Duodenal mucosa (tissue), 2 donors: ENCODE data around the gene ADCY6.

ENCODE experiments used
- H3K27ac ChIP-seq: one replicate; pipeline ENCODE4 v1.7.0; 2013; ENCODE audit warnings: low read depth, low read length
- H3K27me3 ChIP-seq, 2 donors: one replicate each; pipeline ENCODE4 v1.7.0; 2013; ENCODE audit warnings: low read length in 2 of 2, control low read depth in 1 of 2; ENCODE audit not compliant: insufficient read depth in 2 of 2, control insufficient read depth in 1 of 2
- H3K36me3 ChIP-seq, 2 donors: one replicate each; pipeline ENCODE4 v1.7.0; 2013; ENCODE audit warnings: low read length in 2 of 2, control low read depth in 1 of 2; ENCODE audit not compliant: insufficient read depth in 2 of 2, control insufficient read depth in 1 of 2
- H3K4me1 ChIP-seq, 2 donors: one replicate each; pipeline ENCODE4 v1.7.0; 2013; ENCODE audit warnings: low read length in 2 of 2, control low read depth in 1 of 2; ENCODE audit not compliant: insufficient read depth in 2 of 2, control insufficient read depth in 1 of 2
- H3K4me3 ChIP-seq, 2 donors: one replicate each; pipeline ENCODE4 v1.7.0; 2013; ENCODE audit warnings: low read length in 2 of 2, low read depth in 1 of 2
- H3K9ac ChIP-seq, 2 donors: one replicate each; pipeline ENCODE4 v1.7.0; 2013; ENCODE audit warnings: low read length in 2 of 2, low read depth in 1 of 2
- H3K9me3 ChIP-seq, 2 donors: one replicate each; pipeline ENCODE4 v1.7.0; 2013; ENCODE audit warnings: low read length in 2 of 2, control low read depth in 1 of 2; ENCODE audit not compliant: control insufficient read depth in 1 of 2

ADCY6 gene

DNA sequence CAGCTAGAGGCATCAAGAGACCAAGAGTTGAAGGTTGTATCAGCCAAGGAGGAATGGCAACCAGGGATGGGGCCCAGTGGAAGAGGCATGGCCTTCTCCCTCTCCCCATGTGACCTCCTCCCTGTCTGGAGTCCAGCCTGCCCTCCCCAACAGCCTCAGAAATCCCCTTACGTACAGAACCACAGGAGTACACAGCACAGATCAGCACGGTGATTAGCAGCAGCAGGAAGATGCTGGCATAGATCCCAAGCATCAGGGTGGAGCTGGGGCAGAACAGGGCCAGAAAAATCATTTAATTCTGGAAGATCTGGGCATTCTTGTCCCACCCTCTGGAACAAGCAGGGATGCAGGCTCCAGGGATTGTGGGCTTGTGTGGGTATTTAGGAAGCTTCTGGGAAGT is 14.4 kb downstream of the ADCY6 start:
- Histone ChIP-seq H3K27ac (no peak overlapping the region), H3K36me3 (peaks cover 54 to 77% of the 10 kb centered on the region in 2 donors), H3K27me3 (no peaks in the 10 kb centered on the region), H3K4me1 (peaks cover 0 to 2% of the 10 kb centered on the region in 2 donors), H3K9ac (no peak overlapping the region), H3K9me3 (no peaks in the 10 kb centered on the region), H3K4me3 (no peak overlapping the region)

DNA sequence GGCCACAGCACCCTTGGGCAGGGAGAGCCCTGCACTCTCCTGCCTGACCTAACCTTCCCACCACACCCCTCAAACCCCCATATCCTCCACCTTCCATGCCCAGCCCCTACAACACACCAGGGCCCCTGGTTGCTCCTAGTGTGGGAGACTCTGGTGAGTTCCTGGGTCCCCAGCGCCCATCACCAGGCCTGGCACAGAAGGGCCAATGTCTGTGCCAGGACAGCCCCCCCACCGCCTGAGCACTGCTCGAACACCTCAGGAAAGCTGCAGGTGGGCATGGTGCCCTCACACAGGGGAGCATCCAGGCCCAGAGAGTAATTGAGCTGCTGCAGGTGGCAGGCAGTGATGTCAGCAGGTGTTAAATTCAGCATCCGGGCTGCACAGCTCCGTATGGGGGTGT is 15.2 kb downstream of the ADCY6 start:
- H3K27ac ChIP-seq, result no peak overlapping the region
- H3K4me1 ChIP-seq, result no peaks in the 10 kb centered on the region
- H3K9me3 ChIP-seq, result no peaks in the 10 kb centered on the region
- peaks cover 54 to 81% of the 10 kb centered on the region in 2 donors for H3K36me3 ChIP-seq
- H3K9ac ChIP-seq, result no peak overlapping the region
- no peaks in the 10 kb centered on the region for H3K27me3 ChIP-seq
- no peak overlapping the region for H3K4me3 ChIP-seq

DNA sequence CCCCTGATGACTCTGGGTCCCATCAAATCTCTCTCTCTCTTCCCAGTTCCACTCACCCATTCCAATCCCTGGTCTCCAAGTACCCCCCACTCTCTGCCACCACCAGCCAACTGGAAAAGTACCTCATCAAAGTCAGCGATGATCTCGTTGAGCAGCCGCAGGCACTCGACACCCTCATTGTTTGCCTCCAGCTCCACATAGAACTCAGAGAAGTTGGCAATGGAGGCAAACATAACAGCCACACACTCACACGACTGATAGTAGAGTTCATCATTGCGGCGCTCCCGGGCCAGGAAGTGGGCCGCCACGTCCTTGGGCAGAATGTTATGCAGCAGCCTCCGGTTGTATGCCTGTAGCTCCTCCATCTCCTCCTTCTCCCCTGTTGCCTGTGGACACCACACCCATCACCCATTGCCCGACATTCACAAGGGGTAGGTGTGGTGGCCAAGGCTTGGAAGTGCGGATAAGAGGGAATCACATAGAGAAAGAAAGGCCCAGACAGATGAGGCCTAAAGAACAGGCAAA is 17.2 kb downstream of the ADCY6 start:
- Histone ChIP-seq H3K9me3 (no peaks in the 10 kb centered on the region), H3K9ac (no peak overlapping the region), H3K36me3 (peaks cover 51 to 84% of the 10 kb centered on the region in 2 donors), H3K4me1 (no peaks in the 10 kb centered on the region), H3K27me3 (no peaks in the 10 kb centered on the region), H3K27ac (no peak overlapping the region), H3K4me3 (no peak overlapping the region)

DNA sequence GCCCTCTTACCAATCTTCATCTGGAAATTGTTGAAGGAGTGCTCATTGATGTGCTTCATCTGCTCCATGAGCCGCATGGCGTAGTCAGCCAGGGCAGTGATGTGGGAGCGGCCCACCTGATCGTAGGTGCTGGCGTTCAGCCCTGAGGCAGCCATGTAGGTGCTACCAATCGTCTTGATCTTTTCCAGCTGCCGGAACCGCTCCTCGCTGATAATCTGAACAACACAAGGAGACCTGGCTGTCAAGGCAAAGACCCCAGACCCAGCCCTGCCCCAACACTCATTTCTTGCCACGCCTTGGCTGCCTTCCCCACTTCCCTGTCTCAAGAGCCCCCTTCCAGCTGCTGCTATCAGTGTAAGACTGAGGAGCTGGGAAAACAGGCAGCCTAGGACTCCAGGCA is 18.1 kb downstream of the ADCY6 start:
- H3K36me3 ChIP-seq, result peaks cover 53 to 84% of the 10 kb centered on the region in 2 donors
- no peak overlapping the region for H3K4me3 ChIP-seq
- no peak overlapping the region for H3K27ac ChIP-seq
- no peaks in the 10 kb centered on the region for H3K9me3 ChIP-seq
- no peaks in the 10 kb centered on the region for H3K27me3 ChIP-seq
- H3K4me1 ChIP-seq, result peaks cover 2 to 5% of the 10 kb centered on the region in 2 donors
- no peak overlapping the region for H3K9ac ChIP-seq

DNA sequence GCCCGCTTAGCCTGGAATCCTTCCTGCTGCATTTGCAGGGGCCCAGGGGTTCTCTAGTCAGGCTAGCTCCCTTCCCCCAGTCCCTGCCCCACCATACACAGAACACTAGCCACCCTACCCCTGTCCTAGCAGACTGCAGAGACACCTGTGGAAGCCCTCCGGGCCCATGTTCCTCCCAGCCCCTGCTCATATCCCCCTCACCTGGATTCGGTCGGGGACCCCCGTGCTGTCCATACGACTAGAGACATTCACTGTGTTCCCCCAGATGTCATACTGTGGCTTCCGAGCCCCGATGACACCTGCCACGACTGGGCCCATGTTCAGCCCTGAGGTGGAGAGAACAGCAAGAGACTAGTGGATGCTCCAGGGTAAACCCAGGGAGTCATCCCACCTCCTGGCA is 20.2 kb downstream of the ADCY6 start:
- Histone ChIP-seq H3K4me1 (peaks cover 5 to 7% of the 10 kb centered on the region in 2 donors), H3K9me3 (no peaks in the 10 kb centered on the region), H3K36me3 (peaks cover 36 to 71% of the 10 kb centered on the region in 2 donors), H3K27ac (no peak overlapping the region), H3K9ac (no peak overlapping the region), H3K27me3 (no peaks in the 10 kb centered on the region), H3K4me3 (no peak overlapping the region)

DNA sequence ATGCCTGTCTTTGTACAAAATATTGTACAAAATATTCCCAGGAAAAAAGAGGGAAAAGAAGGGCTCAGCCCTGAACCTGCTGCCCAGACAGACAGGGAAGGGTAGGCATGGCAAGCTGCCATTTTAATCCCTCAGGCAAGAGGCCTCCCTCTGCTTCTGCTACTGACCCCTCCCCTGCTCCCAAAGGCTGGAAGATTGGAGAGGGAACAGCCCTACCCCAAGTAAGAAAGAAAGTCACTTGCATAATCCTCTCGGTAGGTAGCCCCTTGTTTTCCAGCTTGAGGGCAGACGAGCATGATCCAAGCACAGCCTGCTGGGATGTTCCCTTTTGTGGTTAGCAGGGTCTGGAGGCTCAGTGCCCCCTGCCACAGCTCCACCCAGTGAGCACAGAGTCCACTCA is 20.7 kb downstream of the ADCY6 start:
- Histone ChIP-seq H3K4me1 (peaks cover 5 to 7% of the 10 kb centered on the region in 2 donors), H3K9me3 (no peaks in the 10 kb centered on the region), H3K27ac (no peak overlapping the region), H3K27me3 (no peaks in the 10 kb centered on the region), H3K9ac (no peak overlapping the region), H3K4me3 (no peak overlapping the region), H3K36me3 (peaks cover 33 to 65% of the 10 kb centered on the region in 2 donors)

DNA sequence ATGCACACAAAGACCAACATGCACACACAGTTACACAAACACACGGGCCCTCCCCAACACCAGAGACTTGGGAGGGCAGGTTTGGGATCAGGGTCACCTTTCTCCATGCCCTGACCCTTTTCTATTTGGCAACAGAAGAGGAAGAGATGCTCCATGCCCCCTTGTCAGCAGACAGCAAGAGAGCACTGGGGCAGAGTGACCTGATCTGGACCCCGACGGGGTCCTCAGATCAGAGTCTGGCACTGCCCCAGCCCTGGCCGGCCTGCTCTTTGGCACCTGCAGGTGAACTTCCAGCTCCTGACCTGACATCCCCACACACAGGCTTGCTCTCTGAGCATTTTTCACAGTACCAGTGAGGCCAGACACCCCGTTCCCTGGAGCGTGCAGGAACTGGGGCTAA is 21.4 kb downstream of the ADCY6 start:
- Histone ChIP-seq H3K9me3 (no peaks in the 10 kb centered on the region), H3K9ac (no peak overlapping the region), H3K27ac (no peak overlapping the region), H3K27me3 (no peaks in the 10 kb centered on the region), H3K4me3 (no peak overlapping the region), H3K36me3 (peaks cover 29 to 59% of the 10 kb centered on the region in 2 donors), H3K4me1 (peaks cover 5 to 7% of the 10 kb centered on the region in 2 donors)

DNA sequence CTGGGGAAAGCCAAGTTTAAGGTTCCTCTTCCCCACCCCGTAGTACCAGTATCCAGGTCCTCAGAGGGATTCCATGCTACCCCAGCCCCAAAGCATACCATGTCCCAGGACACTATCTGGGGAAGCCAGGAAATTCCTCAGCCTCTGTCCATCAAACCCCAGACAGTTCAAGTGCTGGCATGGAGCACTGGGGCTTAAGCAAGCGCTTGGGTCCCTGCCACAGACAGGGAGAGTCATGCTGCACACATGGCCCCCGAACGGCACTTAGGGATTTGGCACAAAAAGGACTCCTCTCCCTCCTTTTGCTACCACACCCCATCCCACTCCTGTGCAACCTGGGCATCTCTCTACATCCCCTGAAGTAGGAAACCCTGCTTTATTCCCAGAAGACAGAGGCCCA is 21.8 kb downstream of the ADCY6 start:
- H3K36me3 ChIP-seq, result peaks cover 24 to 54% of the 10 kb centered on the region in 2 donors
- no peaks in the 10 kb centered on the region for H3K27me3 ChIP-seq
- no peak overlapping the region for H3K4me3 ChIP-seq
- H3K27ac ChIP-seq, result no peak overlapping the region
- H3K4me1 ChIP-seq, result peaks cover 5 to 7% of the 10 kb centered on the region in 2 donors
- no peaks in the 10 kb centered on the region for H3K9me3 ChIP-seq
- H3K9ac ChIP-seq, result no peak overlapping the region

DNA sequence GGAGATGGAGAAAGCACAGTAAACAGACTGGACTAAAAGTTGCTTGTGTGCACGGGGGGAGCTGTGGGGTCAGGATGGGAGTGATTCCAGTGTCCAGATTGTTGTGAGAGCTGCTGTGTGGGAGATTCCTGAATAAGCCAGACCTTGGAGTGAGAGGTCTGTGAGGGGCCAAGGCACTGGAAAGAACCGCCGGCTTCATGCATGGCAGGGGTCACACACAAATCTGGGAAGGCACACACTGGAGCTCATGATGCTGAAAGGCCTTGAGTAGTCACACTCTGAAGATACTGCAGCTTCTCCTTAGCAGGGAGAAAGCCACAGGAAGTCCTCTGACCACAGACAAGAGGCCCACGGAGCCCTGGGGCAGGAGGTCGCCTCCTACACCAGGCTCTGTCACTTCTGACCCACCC is 23.1 kb downstream of the ADCY6 start:
- H3K27ac ChIP-seq, result no peak overlapping the region
- H3K4me1 ChIP-seq, result peaks cover 5 to 7% of the 10 kb centered on the region in 2 donors
- H3K27me3 ChIP-seq, result no peaks in the 10 kb centered on the region
- no peak overlapping the region for H3K4me3 ChIP-seq
- H3K9ac ChIP-seq, result no peak overlapping the region
- no peaks in the 10 kb centered on the region for H3K9me3 ChIP-seq
- H3K36me3 ChIP-seq, result peaks cover 12 to 41% of the 10 kb centered on the region in 2 donors

DNA sequence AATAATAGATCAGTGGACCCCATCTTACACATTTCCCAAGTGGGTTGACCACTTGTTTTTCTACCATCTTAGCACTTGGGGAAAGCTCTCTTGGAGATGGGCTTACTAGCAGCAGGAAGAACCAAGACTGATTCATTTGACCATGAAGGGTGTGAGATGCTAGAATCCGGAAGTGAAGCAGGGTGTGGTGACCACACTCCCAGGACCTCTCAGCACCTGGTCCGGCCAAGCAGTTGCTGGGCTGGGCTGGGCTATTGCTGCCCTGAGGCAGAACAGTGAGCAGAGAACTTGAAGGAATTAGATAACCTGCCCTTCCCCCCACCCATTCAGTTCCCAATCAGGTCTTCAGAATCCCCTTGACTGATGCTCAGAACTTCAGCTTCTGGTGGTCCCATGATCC is 24.4 kb downstream of the ADCY6 start:
- Histone ChIP-seq H3K4me3 (no peak overlapping the region), H3K27ac (no peak overlapping the region), H3K9me3 (no peaks in the 10 kb centered on the region), H3K27me3 (no peaks in the 10 kb centered on the region), H3K9ac (no peak overlapping the region), H3K36me3 (peaks cover 5 to 38% of the 10 kb centered on the region in 2 donors), H3K4me1 (peaks cover 5 to 7% of the 10 kb centered on the region in 2 donors)

DNA sequence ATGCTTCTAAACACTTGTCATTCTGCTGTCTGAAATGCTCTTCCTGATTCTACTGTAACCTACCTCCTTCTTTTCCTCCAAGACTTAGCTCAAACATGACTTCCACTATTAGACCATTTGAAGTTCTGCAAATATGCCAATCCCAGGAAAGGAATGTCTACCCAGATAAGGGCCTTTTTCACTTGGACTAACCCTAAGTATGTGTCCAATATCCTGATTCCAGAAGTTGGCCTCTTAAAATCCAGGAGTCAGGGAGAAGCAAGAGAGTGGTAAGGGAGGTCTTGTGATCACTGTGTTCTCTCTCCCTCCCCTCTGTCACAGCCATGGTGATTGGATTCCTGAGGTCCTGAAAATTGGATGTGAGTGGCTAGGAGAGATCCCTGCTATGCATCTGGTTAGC is 30.2 kb downstream of the ADCY6 start:
- no peaks in the 10 kb centered on the region for H3K4me1 ChIP-seq
- H3K9me3 ChIP-seq, result no peaks in the 10 kb centered on the region
- no peak overlapping the region for H3K4me3 ChIP-seq
- no peaks in the 10 kb centered on the region for H3K27me3 ChIP-seq
- H3K36me3 ChIP-seq, result no peaks in the 10 kb centered on the region
- no peak overlapping the region for H3K27ac ChIP-seq
- H3K9ac ChIP-seq, result no peak overlapping the region
